Stimulated activated CD4-positive, alpha-beta T cell treated with anti-CD3 and anti-CD28 coated beads, Interleukin-2, amount 100 ng/mL, for 24 hours (primary cell): Measurements from ENCODE around the gene EVI5L.

Experiments
- DNase-seq, 2 donors: peaks; one replicate each; pipeline ENCODE4 v3.0.0-alpha.2; 2020

EVI5L gene

GRCh38 chr19:7862413-7862951, 32.5 kb downstream of the EVI5L start:
- DNase-seq = peak; percentile 67 to 81

GRCh38 chr19:7863157-7863970, 33.3 kb downstream of the EVI5L start:
- peak in 1 of 2 donors; percentile 26 for DNase-seq

GRCh38 chr19:7863971-7864689, 34.1 kb downstream of the EVI5L start:
- no peak for DNase-seq

GRCh38 chr19:7864690-7865074, 34.7 kb downstream of the EVI5L start:
- DNase-seq = no peak

- DNase-seq = no peak
These were observed 35.4 kb downstream of the EVI5L start for GRCh38 chr19:7865262-7865911.

- no peak for DNase-seq
These were observed 36.5 kb downstream of the EVI5L start for GRCh38 chr19:7866399-7867091.

GRCh38 chr19:7867092-7867844, 37.2 kb downstream of the EVI5L start:
- DNase-seq = no peak

- DNase-seq = peak in 1 of 2 donors; percentile 39
These were observed 38.3 kb downstream of the EVI5L start for GRCh38 chr19:7868326-7868670.

GRCh38 chr19:7868671-7869452, 38.8 kb downstream of the EVI5L start:
- DNase-seq = peak; percentile 80 to 86

GRCh38 chr19:7869453-7869909, 39.5 kb downstream of the EVI5L start:
- peak; percentile 79 to 83 for DNase-seq

- peak; percentile 50 to 62 for DNase-seq
These were observed 40.0 kb downstream of the EVI5L start for GRCh38 chr19:7869910-7870511.

- DNase-seq = peak; percentile 45 to 70
These were observed 40.8 kb downstream of the EVI5L start for GRCh38 chr19:7870571-7871436.

- DNase-seq = peak; percentile 80 to 88
These were observed 41.7 kb downstream of the EVI5L start for GRCh38 chr19:7871437-7872305.

GRCh38 chr19:7872306-7873204, 42.5 kb downstream of the EVI5L start:
- DNase-seq = no peak

- no peak for DNase-seq
These were observed 43.5 kb downstream of the EVI5L start for GRCh38 chr19:7873304-7874075.

GRCh38 chr19:7874076-7874896, 44.3 kb downstream of the EVI5L start, which contains the start of gene PRR36:
TSS of gene PRR36 (minus strand) at chr19:7874390. CDS start at chr19:7873689, 701 bp downstream.
- peak in 1 of 2 donors; percentile 35 for DNase-seq
